ENCODE results near the gene TASL.
"Not testable (repeated sequence)": the region's sequence is repeated elsewhere in the genome, so short reads cannot be mapped to it uniquely, and the experiment has no call there.

Gene TASL

GRCh38 chrX:30580641-30581040 lies 3.1 kb upstream of the TASL start:
- in situ Hi-C loops (cut with MboI; ENCODE audit: low sequenced_read_pairs), result no loop called here

- in situ Hi-C loops (cut with MboI; ENCODE audit: low sequenced_read_pairs), result no loop called here
Observed at GRCh38 chrX:30576881-30577280, 685 bp downstream of the TASL start.

- in situ Hi-C loops (cut with MboI; ENCODE audit: low sequenced_read_pairs), result no loop called here
Observed at GRCh38 chrX:30573125-30573524, 4.4 kb downstream of the TASL start.

- in situ Hi-C loops (cut with MboI; ENCODE audit: low sequenced_read_pairs), result no loop called here
Observed at GRCh38 chrX:30572678-30573077, 4.9 kb downstream of the TASL start.

GRCh38 chrX:30572004-30572403 lies 5.6 kb downstream of the TASL start:
- in situ Hi-C loops (cut with MboI; ENCODE audit: low sequenced_read_pairs), result no loop called here

- in situ Hi-C loops (cut with MboI; ENCODE audit: low sequenced_read_pairs), result no loop called here
Observed at GRCh38 chrX:30570505-30570904, 7.1 kb downstream of the TASL start.

- in situ Hi-C loops (cut with MboI; ENCODE audit: low sequenced_read_pairs), result no loop called here
Observed at GRCh38 chrX:30568136-30568535, 9.4 kb downstream of the TASL start.

- in situ Hi-C loops (cut with MboI; ENCODE audit: low sequenced_read_pairs), result not testable (repeated sequence)
Observed at GRCh38 chrX:30563070-30563469, 14.5 kb downstream of the TASL start.

- in situ Hi-C loops (cut with MboI; ENCODE audit: low sequenced_read_pairs), result no loop called here
Observed at GRCh38 chrX:30561191-30561590, 16.4 kb downstream of the TASL start.

- in situ Hi-C loops (cut with MboI; ENCODE audit: low sequenced_read_pairs), result no loop called here
Observed at GRCh38 chrX:30538271-30538670, 39.3 kb downstream of the TASL start.

- in situ Hi-C loops (cut with MboI; ENCODE audit: low sequenced_read_pairs), result no loop called here
Observed at GRCh38 chrX:30533835-30534234, 43.7 kb downstream of the TASL start.

- in situ Hi-C loops (cut with MboI; ENCODE audit: low sequenced_read_pairs), result no loop called here
Observed at GRCh38 chrX:30533266-30533665, 44.3 kb downstream of the TASL start.

GRCh38 chrX:30530606-30531005 lies 47.0 kb downstream of the TASL start:
- in situ Hi-C loops (cut with MboI; ENCODE audit: low sequenced_read_pairs), result no loop called here

- in situ Hi-C loops (cut with MboI; ENCODE audit: low sequenced_read_pairs), result no loop called here
Observed at GRCh38 chrX:30525732-30526131, 51.8 kb downstream of the TASL start.

- in situ Hi-C loops (cut with MboI; ENCODE audit: low sequenced_read_pairs), result no loop called here
Observed at GRCh38 chrX:30521440-30522182, 56.0 kb downstream of the TASL start.

- in situ Hi-C loops (cut with MboI; ENCODE audit: low sequenced_read_pairs), result no loop called here
Observed at GRCh38 chrX:30513284-30513683, 64.3 kb downstream of the TASL start.

All from HL-60/S4 (cell line).